BE2C (cell line): ENCODE results near the gene TCEANC2.

Experiments used
- DNase-seq: peaks from one replicate; pipeline ENCODE4 v3.0.0-alpha.2; 2020
- H3K27me3 ChIP-seq: fragments of 250-450 bp; sonication (Bioruptor Pico); 2 replicates; pipeline ENCODE4 v1.5.1; 2020; ENCODE audit warnings: mild to moderate bottlenecking
- H3K36me3 ChIP-seq: fragments of 250-450 bp; sonication (Bioruptor Pico); 2 replicates; pipeline ENCODE4 v1.5.1; 2020; ENCODE audit warnings: mild to moderate bottlenecking
- H3K4me1 ChIP-seq: fragments of 250-450 bp; sonication (Bioruptor Pico); 2 replicates; pipeline ENCODE4 v1.5.1; 2020
- H3K4me3 ChIP-seq: 2 replicates; pipeline ENCODE4 v1.5.1; 2011; ENCODE audit warnings: low read depth, low read length
- H3K9me3 ChIP-seq: fragments of 250-450 bp; sonication (Bioruptor Pico); 2 replicates; pipeline ENCODE4 v1.5.1; 2020
- CTCF ChIP-seq: IDR thresholded peaks from 2 replicates; pipeline ENCODE4 v1.5.1; 2012; ENCODE audit warnings: mild to moderate bottlenecking, low read depth, low read length

The TCEANC2 gene

DNA sequence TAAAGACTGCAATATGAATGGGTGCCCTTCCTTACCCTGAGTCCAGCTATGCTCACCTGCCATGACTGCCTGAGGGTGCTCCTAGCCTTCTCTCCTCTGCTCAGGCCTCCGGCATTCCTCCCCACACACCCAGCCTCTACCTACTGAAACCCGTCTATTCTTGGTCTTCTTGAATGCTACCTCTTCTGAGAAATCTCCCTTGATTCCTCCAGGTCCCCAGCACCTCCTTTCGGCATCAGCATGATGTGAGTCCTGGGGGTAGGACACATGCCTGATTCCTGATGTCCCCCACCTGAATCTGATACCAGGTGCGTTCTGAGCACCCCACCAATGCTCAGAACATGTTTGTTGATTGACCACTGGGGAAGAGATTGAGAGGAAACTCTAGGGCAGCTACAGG is 44.0 kb upstream of the TCEANC2 start:
- Histone ChIP-seq H3K4me3 (no peak overlapping the region), H3K27me3 (no peaks in the 10 kb centered on the region)

GRCh38 chr1:54010415-54011117 is 42.8 kb upstream of the TCEANC2 start:
- TF ChIP-seq CTCF, result no peak
- Histone ChIP-seq H3K27me3 (no peaks in the 10 kb centered on the region), H3K4me1 (no peaks in the 10 kb centered on the region), H3K9me3 (no peaks in the 10 kb centered on the region), H3K36me3 (no peaks in the 10 kb centered on the region), H3K4me3 (no peak overlapping the region)
- DNase-seq, result no peak

More for the DNA sequence above, 44.0 kb upstream of the TCEANC2 start:
- Histone ChIP-seq H3K4me1 (no peaks in the 10 kb centered on the region), H3K36me3 (no peaks in the 10 kb centered on the region), H3K9me3 (no peaks in the 10 kb centered on the region)
- no peak for TF ChIP-seq CTCF
- DNase-seq, result no peak

DNA sequence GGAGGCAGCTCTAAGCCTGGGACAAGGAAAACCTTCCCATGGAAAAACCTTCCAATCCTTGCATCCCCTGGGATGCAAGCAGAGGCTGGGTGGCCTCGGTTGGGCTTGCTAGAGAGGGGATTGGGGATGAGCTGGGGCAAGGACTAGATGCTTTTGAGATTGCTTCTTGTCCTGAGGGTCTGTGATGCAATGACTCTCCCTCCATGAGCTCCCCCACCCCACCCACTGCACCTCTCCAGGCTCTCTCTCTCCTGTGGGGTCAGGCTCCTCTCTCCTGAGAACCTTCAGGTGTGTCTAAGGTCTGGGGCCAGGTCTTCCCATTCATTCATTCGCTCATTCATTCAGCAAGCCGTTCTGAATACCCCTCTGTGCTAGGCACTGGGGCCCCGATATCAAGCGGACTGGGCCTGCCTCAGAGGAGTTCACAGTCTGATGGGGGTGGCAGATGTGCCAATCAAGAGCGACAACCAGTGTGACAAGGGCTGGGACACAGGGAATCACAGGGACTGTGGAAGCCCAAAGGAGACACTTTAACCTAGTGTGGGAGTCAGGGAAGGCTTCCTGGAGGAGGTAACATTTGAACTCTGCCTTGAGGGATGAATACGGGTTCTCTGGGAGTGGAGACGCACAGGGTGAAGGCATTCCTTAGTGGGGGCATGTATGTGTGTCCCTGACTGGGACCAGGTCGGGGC is 41.9 kb upstream of the TCEANC2 start:
- no peaks in the 10 kb centered on the region for H3K27me3 ChIP-seq

GRCh38 chr1:54012008-54012325 is 41.4 kb upstream of the TCEANC2 start:
- no peaks in the 10 kb centered on the region for H3K27me3 ChIP-seq
- no peak for TF ChIP-seq CTCF
- DNase-seq, result no peak

More for the DNA sequence above, 41.9 kb upstream of the TCEANC2 start:
- H3K4me1 ChIP-seq, result no peaks in the 10 kb centered on the region
- H3K36me3 ChIP-seq, result no peaks in the 10 kb centered on the region
- no peaks in the 10 kb centered on the region for H3K9me3 ChIP-seq
- DNase-seq, result no peak
- no peak overlapping the region for H3K4me3 ChIP-seq
- no peak for TF ChIP-seq CTCF

GRCh38 chr1:54012863-54013262 is 40.5 kb upstream of the TCEANC2 start:
- DNase-seq, result no peak
- Histone ChIP-seq H3K36me3 (no peaks in the 10 kb centered on the region), H3K27me3 (no peaks in the 10 kb centered on the region), H3K4me3 (no peak overlapping the region), H3K9me3 (no peaks in the 10 kb centered on the region), H3K4me1 (no peaks in the 10 kb centered on the region)
- TF ChIP-seq CTCF, result no peak

More at GRCh38 chr1:54012008-54012325, 41.4 kb upstream of the TCEANC2 start:
- Histone ChIP-seq H3K9me3 (no peaks in the 10 kb centered on the region), H3K36me3 (no peaks in the 10 kb centered on the region), H3K4me1 (no peaks in the 10 kb centered on the region), H3K4me3 (no peak overlapping the region)

DNA sequence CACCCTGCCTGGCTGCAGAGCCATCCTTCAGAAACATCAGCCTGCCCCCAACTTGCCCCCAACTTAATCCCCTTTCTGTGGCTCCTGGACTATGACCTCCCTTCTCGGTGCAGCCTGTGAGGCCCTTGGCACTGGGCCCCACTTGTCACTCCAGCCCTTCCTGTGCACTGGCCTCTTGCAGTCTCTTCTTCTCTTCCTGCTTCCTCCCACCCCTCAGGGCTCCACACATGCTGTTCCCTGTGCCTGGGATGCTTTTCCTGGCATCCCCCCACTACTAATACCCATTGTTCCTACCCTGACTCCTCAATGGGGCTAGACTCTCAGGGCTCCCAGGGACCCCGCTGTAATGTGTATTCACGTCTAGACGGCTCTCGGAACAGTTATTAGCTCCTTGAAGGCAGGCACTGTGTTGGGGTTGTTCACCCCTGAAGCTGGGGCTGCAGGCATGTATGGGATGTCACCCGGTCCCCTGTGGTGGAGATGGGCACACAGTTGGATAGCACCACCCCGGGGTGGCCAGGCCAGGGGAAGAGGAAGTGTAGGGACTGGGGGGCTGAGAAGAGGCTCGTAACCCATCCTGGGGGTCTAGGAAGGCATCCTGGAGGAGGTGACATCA is 39.9 kb upstream of the TCEANC2 start:
- Histone ChIP-seq H3K36me3 (no peaks in the 10 kb centered on the region), H3K27me3 (no peaks in the 10 kb centered on the region), H3K9me3 (no peaks in the 10 kb centered on the region), H3K4me3 (no peak overlapping the region), H3K4me1 (no peaks in the 10 kb centered on the region)
- DNase-seq, result no peak
- TF ChIP-seq CTCF, result no peak
